Measurements from ENCODE around the gene SHISA9.

DNA sequence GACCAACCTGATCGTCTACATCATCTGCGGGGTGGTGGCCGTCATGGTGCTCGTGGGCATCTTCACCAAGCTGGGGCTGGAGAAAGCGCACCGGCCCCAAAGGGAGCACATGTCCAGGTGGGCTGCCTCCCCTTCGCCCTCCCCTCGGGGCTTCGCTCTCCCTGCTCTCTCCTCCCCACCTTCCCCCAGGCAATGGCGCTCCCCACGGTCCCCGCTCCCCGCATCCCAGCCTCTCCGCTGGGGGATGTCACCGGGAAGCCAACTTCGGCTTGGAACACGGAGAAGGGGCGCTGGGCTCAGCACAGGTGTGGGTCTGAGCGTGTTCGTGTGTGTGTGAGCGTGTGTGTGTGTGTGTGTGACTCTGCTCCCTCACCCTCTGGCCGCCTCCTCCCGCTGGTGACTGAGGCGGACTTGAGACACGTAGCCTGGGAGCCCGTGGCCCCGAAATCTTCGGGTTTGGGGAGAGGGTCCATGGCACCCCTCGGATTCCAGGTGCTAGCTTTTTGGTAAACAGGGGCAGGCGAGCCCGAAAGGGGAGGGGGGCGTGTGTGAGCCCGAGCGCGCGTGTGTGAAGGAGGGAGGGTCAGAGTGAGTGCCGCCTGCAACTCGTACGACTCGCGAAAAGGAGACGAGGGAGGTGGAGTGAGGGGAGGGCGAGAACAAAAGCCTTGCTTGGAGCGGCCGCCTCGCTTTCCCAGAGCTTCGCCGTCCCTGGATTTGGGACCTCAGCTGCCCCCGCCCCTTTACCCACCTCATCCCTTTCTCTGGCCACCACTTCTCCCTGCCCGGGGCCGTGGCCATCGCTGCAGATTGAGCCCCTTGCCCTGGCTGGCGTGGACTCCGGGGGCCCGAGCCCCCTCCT lies 1.3 kb downstream of the SHISA9 start:
- TF ChIP-seq, protein P1, sequence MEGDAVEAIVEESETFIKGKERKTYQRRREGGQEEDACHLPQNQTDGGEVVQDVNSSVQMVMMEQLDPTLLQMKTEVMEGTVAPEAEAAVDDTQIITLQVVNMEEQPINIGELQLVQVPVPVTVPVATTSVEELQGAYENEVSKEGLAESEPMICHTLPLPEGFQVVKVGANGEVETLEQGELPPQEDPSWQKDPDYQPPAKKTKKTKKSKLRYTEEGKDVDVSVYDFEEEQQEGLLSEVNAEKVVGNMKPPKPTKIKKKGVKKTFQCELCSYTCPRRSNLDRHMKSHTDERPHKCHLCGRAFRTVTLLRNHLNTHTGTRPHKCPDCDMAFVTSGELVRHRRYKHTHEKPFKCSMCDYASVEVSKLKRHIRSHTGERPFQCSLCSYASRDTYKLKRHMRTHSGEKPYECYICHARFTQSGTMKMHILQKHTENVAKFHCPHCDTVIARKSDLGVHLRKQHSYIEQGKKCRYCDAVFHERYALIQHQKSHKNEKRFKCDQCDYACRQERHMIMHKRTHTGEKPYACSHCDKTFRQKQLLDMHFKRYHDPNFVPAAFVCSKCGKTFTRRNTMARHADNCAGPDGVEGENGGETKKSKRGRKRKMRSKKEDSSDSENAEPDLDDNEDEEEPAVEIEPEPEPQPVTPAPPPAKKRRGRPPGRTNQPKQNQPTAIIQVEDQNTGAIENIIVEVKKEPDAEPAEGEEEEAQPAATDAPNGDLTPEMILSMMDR (conservative IDR thresholded peaks at IDR 0.05; ENCODE audit: low read length) = no peak
- TF ChIP-seq EZH2phosphoT487 (IDR thresholded peaks at IDR 0.05; ENCODE audit: borderline replicate concordance, low read depth, low read length) = no peak
